NCI-H524 treated with DMSO at 0.1 percent for 48 hours (cell line): Measurements from ENCODE around the gene CTRB2.
"Not testable (repeated sequence)": the region's sequence is repeated elsewhere in the genome, so short reads cannot be mapped to it uniquely, and the experiment has no call there.

Experiments used
- DNase-seq: peaks from one replicate; lab custom pipeline; 2025; lab: John Stamatoyannopoulos, UW

Gene CTRB2

GRCh38 chr16:75242436-75243078 is 35.6 kb upstream of the CTRB2 start:
- DNase-seq: not testable (repeated sequence)

- DNase-seq: no peak
Measured at GRCh38 chr16:75241955-75242354, 35.0 kb upstream of the CTRB2 start.

GRCh38 chr16:75241412-75241811 is 34.5 kb upstream of the CTRB2 start:
- no peak for DNase-seq

GRCh38 chr16:75240633-75241032 is 33.7 kb upstream of the CTRB2 start:
- DNase-seq: not testable (repeated sequence)

- no peak for DNase-seq
Measured at GRCh38 chr16:75239542-75240122, 32.7 kb upstream of the CTRB2 start.

GRCh38 chr16:75238853-75239541 is 32.0 kb upstream of the CTRB2 start:
- DNase-seq: no peak

- no peak for DNase-seq
Measured at GRCh38 chr16:75238132-75238852, 31.3 kb upstream of the CTRB2 start.

- DNase-seq: no peak
Measured at GRCh38 chr16:75237398-75238131, 30.6 kb upstream of the CTRB2 start.

GRCh38 chr16:75236736-75237397 is 29.9 kb upstream of the CTRB2 start:
- no peak for DNase-seq

GRCh38 chr16:75236232-75236631 is 29.3 kb upstream of the CTRB2 start:
- no peak for DNase-seq

- DNase-seq: no peak
Measured at GRCh38 chr16:75235721-75236193, 28.8 kb upstream of the CTRB2 start.

- DNase-seq: no peak
Measured at GRCh38 chr16:75234856-75235696, 28.1 kb upstream of the CTRB2 start.

GRCh38 chr16:75233611-75233938 is 26.6 kb upstream of the CTRB2 start:
- DNase-seq: no peak

- DNase-seq: no peak
Measured at GRCh38 chr16:75231570-75231969, 24.6 kb upstream of the CTRB2 start.

- no peak for DNase-seq
Measured at GRCh38 chr16:75230471-75231110, 23.6 kb upstream of the CTRB2 start.

GRCh38 chr16:75229172-75230031 is 22.4 kb upstream of the CTRB2 start:
- DNase-seq: no peak

GRCh38 chr16:75228143-75228976 is 21.4 kb upstream of the CTRB2 start:
- DNase-seq: no peak
